ENCODE data around the gene ERBB3. TPM values are rescaled to one million over a fixed set of nuclear protein-coding genes. Genes with fewer than 3 reads are reported as not detected.

Gene ERBB3
- total RNA-seq, 1 experiment from 2014 or later = 56.5 TPM

- H3K23me2 ChIP-seq (ENCODE audit: insufficient read length, low read depth, low read length, poor library complexity, severe bottlenecking) = no peaks in the 10 kb centered on the region
- H3K18ac ChIP-seq (ENCODE audit: insufficient read length, low read depth, low read length) = no peak overlapping the region
- no peaks in the 10 kb centered on the region for H3K9me3 ChIP-seq (ENCODE audit: control insufficient read depth, low read depth, low read length)
- no peak overlapping the region for H3K4ac ChIP-seq (ENCODE audit: low read depth, low read length)
- no peak overlapping the region for H3K23ac ChIP-seq (ENCODE audit: insufficient read length, low read depth, low read length)
- no peak for TF ChIP-seq CTCF (conservative IDR thresholded peaks at IDR 0.05)
- H4K91ac ChIP-seq (ENCODE audit: insufficient read length, low read depth, low read length) = no peak overlapping the region
- WGBS (ENCODE audit: extremely low coverage, insufficient read length, low lambda C conversion rate) = no CpG with 5 or more reads among the region's 19 CpGs
- no peaks in the 10 kb centered on the region for H3K27me3 ChIP-seq (ENCODE audit: insufficient read depth, low read length)
- H3K27ac Mint-ChIP-seq = peak overlapping the region in 1 of 3 experiments; percentile 49; a peak in 2 of 7 replicates
- H3K27ac ChIP-seq (ENCODE audit: insufficient read length, low read depth, low read length) = no peak overlapping the region
- H2BK12ac ChIP-seq (ENCODE audit: insufficient read length, low read depth, low read length) = no peak overlapping the region
- no peak overlapping the region for H3K4me2 ChIP-seq (ENCODE audit: insufficient read depth, insufficient read length, low read length)
- H2BK120ac ChIP-seq (ENCODE audit: low read depth, low read length, poor library complexity, severe bottlenecking) = no peak overlapping the region
- H3K4me1 ChIP-seq (ENCODE audit: insufficient read depth, low read length) = no peaks in the 10 kb centered on the region
- no peaks in the 10 kb centered on the region for H3K79me2 ChIP-seq (ENCODE audit: insufficient read depth, low read length)
- H3K36me3 Mint-ChIP-seq (ENCODE audit: insufficient read depth in 1 of 3, low read depth in 3 of 3) = peaks cover 53 to 82% (median 78%) of the 10 kb centered on the region in 3 experiments
- no peaks in the 10 kb centered on the region for H4K20me1 ChIP-seq (ENCODE audit: control insufficient read depth, insufficient read depth, insufficient read length)
- no peak overlapping the region for H4K5ac ChIP-seq (ENCODE audit: insufficient read length, low read depth, low read length)
- no peak overlapping the region for H2BK15ac ChIP-seq (ENCODE audit: low read depth, low read length)
- H3T11ph ChIP-seq (ENCODE audit: low read length) = no peak overlapping the region
- no peak overlapping the region for H2AFZ ChIP-seq (ENCODE audit: low read length)
- no peak overlapping the region for H3K9ac ChIP-seq (ENCODE audit: extremely low read depth, insufficient read length, low read length)
- H2AK5ac ChIP-seq (ENCODE audit: insufficient read length, low read length) = no peak overlapping the region
- H3K9me3 Mint-ChIP-seq = no peaks in the 10 kb centered on the region; a peak in 2 of 5 replicates
- H2BK20ac ChIP-seq (ENCODE audit: low read depth, low read length, poor library complexity, severe bottlenecking) = no peak overlapping the region
- H3K79me1 ChIP-seq (ENCODE audit: insufficient read depth, low read depth, low read length, poor library complexity, severe bottlenecking) = no peaks in the 10 kb centered on the region
- no peak overlapping the region for H2BK5ac ChIP-seq (ENCODE audit: insufficient read length, low read length)
- no peaks in the 10 kb centered on the region for H3K27me3 Mint-ChIP-seq (ENCODE audit: low read depth)
- no peak overlapping the region for H3K4me3 Mint-ChIP-seq
- H4K8ac ChIP-seq (replicated peaks; ENCODE audit: insufficient read length, low read depth, low read length) = no peak overlapping the region
- H3K14ac ChIP-seq (ENCODE audit: insufficient read depth, low read length) = no peak overlapping the region
- no peak for DNase-seq
- H3K56ac ChIP-seq (ENCODE audit: insufficient read length, low read depth, low read length) = no peak overlapping the region
- H3K4me1 Mint-ChIP-seq = no peaks in the 10 kb centered on the region
Observed at GRCh38 chr12:56141946-56142784, 62.2 kb downstream of the ERBB3 start.
